Gastroesophageal sphincter (tissue), 4 donors: ENCODE data around the gene CHRM1. TPM values are rescaled to one million over a fixed set of nuclear protein-coding genes. Genes with fewer than 3 reads are reported as not detected.

Experiments
- ATAC-seq: fragments of 150-250 bp; one replicate; pipeline ENCODE4 v1.9.1; 2016; ENCODE audit warnings: mild to moderate bottlenecking, moderate library complexity
- H3K27ac ChIP-seq, 4 donors: fragments of 200-600 bp; sonication (generic) in 3 of 4; 1 replicate in 3 of 4; 2 replicates in 1 of 4; pipeline ENCODE4 v1.5.1; 2016 to 2019
- H3K27me3 ChIP-seq: fragments of 200-600 bp; sonication (generic); one replicate; pipeline ENCODE4 v1.5.1; 2019
- H3K36me3 ChIP-seq, 2 donors: fragments of 200-600 bp; sonication (generic); one replicate each; pipeline ENCODE4 v1.5.1; 2019; ENCODE audit warnings: control low read depth in 1 of 2
- H3K4me1 ChIP-seq, 3 donors: fragments of 200-600 bp; sonication (generic); 1 replicate in 2 of 3; 2 replicates in 1 of 3; pipeline ENCODE4 v1.5.1; 2016 to 2019; ENCODE audit warnings: control low read depth in 2 of 3
- H3K4me3 ChIP-seq, 2 donors: fragments of 200-600 bp; sonication (generic); one replicate each; pipeline ENCODE4 v1.5.1; 2019; ENCODE audit warnings: mild to moderate bottlenecking in 1 of 2, moderate library complexity in 1 of 2
- H3K9me3 ChIP-seq, 3 donors: fragments of 200-600 bp; sonication (generic); one replicate each; pipeline ENCODE4 v1.5.1; 2017 to 2019; ENCODE audit warnings: control low read depth in 2 of 3
- EP300 ChIP-seq: sonication (generic); formaldehyde crosslinking; IDR thresholded peaks from one replicate; pipeline ENCODE4 v1.6.1; 2017; ENCODE audit warnings: antibody characterized with exemption, mild to moderate bottlenecking
- POLR2A ChIP-seq, 2 donors: fragments of 450-650 bp; IDR thresholded peaks; one replicate each; pipeline ENCODE4 v1.6.1; 2017; ENCODE audit warnings: antibody characterized with exemption in 2 of 2, mild to moderate bottlenecking in 2 of 2, moderate library complexity in 1 of 2
- POLR2AphosphoS5 ChIP-seq: sonication (generic); formaldehyde crosslinking; IDR thresholded peaks from one replicate; pipeline ENCODE4 v1.6.1; 2017; ENCODE audit warnings: antibody characterized with exemption
- WGBS, 2 donors: methylation state at CpG; one replicate each; pipeline ENCODE4 v1.1.5; 2018; ENCODE audit warnings: low coverage in 1 of 2; 5-methylcytosine and 5-hydroxymethylcytosine counted together
- total RNA-seq, 4 donors: library from RNA; depleted of rRNA; stranded (reverse); fragments of >200 nt; gene quantifications; one replicate each; pipeline ENCODE4 v1.1.0, GENCODE V29; 2016
- TF ChIP-seq, protein P1 (sequence below), 4 experiments: fragments of 200-600 bp in 2 of 4; fragments of 450-650 bp in 2 of 4; sonication (generic) in 1 of 4; IDR thresholded peaks; one replicate each; pipeline ENCODE4 v1.5.1; 2017 to 2019; ENCODE audit warnings: antibody characterized with exemption in 4 of 4, mild to moderate bottlenecking in 2 of 4, moderate library complexity in 2 of 4

The CHRM1 gene
- total RNA-seq, 4 donors from 2014 or later, result 0.16 to 0.89 (median 0.27) TPM; not detected in 1

- TF ChIP-seq, protein P1, sequence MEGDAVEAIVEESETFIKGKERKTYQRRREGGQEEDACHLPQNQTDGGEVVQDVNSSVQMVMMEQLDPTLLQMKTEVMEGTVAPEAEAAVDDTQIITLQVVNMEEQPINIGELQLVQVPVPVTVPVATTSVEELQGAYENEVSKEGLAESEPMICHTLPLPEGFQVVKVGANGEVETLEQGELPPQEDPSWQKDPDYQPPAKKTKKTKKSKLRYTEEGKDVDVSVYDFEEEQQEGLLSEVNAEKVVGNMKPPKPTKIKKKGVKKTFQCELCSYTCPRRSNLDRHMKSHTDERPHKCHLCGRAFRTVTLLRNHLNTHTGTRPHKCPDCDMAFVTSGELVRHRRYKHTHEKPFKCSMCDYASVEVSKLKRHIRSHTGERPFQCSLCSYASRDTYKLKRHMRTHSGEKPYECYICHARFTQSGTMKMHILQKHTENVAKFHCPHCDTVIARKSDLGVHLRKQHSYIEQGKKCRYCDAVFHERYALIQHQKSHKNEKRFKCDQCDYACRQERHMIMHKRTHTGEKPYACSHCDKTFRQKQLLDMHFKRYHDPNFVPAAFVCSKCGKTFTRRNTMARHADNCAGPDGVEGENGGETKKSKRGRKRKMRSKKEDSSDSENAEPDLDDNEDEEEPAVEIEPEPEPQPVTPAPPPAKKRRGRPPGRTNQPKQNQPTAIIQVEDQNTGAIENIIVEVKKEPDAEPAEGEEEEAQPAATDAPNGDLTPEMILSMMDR (IDR thresholded peaks at IDR 0.05), result no peak
- TF ChIP-seq POLR2AphosphoS5 (no peak), POLR2A (IDR thresholded peaks at IDR 0.05) (no peak), EP300 (no peak)
- Histone ChIP-seq H3K9me3 (no peaks in the 10 kb centered on the region), H3K4me3 (peak overlapping the region in 1 of 2 donors; percentile 43), H3K4me1 (peaks cover 0 to 41% (median 17%) of the 10 kb centered on the region in 3 donors), H3K36me3 (no peaks in the 10 kb centered on the region), H3K27me3 (peaks cover 68% of the 10 kb centered on the region), H3K27ac (no peak overlapping the region)
- no peak for ATAC-seq
- 12% methylated on average over 12 of the region's 53 CpGs; no CpG with 5 or more reads in 1 of the 2 donors for WGBS, 2 donors
Measured at GRCh38 chr11:62926680-62927455, 5.7 kb upstream of the CHRM1 start.

GRCh38 chr11:62925745-62926679 is 4.8 kb upstream of the CHRM1 start:
- Histone ChIP-seq H3K4me1 (peaks cover 0 to 49% (median 17%) of the 10 kb centered on the region in 3 donors), H3K4me3 (peak overlapping the region in 1 of 2 donors; percentile 43), H3K27me3 (peaks cover 77% of the 10 kb centered on the region), H3K36me3 (no peaks in the 10 kb centered on the region), H3K9me3 (no peaks in the 10 kb centered on the region), H3K27ac (no peak overlapping the region)
- no peak for ATAC-seq
- WGBS, 2 donors, result 60% methylated on average over 1 of the region's 71 CpGs; no CpG with 5 or more reads in 1 of the 2 donors
- no peak for TF ChIP-seq POLR2AphosphoS5
- no peak for TF ChIP-seq EP300
- TF ChIP-seq POLR2A (IDR thresholded peaks at IDR 0.05), result no peak
- TF ChIP-seq, protein P1 (IDR thresholded peaks at IDR 0.05), result no peak

GRCh38 chr11:62925308-62925707 is 4.1 kb upstream of the CHRM1 start:
- WGBS, 2 donors, result 78 to 80% methylated on average over 3 to 5 of the region's 14 CpGs
- no peak for ATAC-seq
- Histone ChIP-seq H3K27ac (no peak overlapping the region), H3K4me1 (peaks cover 0 to 51% (median 17%) of the 10 kb centered on the region in 3 donors), H3K36me3 (no peaks in the 10 kb centered on the region), H3K4me3 (no peak overlapping the region), H3K27me3 (peaks cover 83% of the 10 kb centered on the region), H3K9me3 (no peaks in the 10 kb centered on the region)
- TF ChIP-seq POLR2AphosphoS5 (no peak), EP300 (no peak), POLR2A (IDR thresholded peaks at IDR 0.05) (no peak)
- TF ChIP-seq, protein P1 (IDR thresholded peaks at IDR 0.05), result no peak

DNA sequence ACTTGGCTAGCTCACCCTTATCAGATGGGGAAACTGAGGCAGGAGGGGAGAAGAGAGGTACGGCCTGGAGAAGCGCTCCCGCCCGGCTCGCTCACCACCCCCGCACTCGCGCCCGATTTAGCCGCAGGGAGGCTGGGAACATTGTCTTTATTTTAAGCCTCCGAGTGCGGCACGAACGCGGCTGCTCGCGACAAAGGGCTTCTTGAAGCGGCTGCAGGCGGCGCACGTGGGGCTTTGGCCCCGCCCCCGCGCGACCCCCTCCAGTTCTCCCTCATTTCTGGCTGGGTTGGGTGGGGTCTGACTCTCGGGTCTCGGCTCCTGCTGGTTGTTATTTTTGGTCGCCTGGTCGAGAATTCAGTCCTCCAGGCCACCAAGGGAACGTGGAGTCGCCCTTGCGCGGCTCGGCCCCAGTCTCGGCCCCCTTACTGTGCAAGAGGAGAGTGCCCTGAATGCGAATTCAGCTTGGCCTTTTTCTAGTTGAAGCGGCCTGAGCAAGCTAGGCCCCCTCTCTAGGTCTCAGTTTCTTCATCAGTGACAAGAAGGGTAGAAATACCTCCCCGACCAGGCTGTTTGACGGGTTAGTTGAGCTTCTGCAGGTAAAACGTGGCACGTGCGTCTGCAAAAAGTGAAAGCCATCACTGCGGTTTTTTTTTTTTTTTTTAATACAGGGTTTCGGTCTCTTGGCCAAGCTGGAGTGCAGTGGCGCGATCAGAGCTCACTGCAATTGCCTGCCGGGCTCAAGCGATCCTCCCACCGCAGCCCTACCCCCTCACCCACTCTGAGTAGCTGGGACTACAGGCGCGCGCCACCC is 2.6 kb upstream of the CHRM1 start:
- whole genome bisulfite sequencing, 2 donors, result 16 to 17% methylated on average over 14 to 16 of the region's 52 CpGs
- no peak overlapping the region for H3K27ac ChIP-seq
- H3K4me3 ChIP-seq, result peak overlapping the region in 1 of 2 donors; percentile 22
- TF ChIP-seq POLR2A (IDR thresholded peaks at IDR 0.05) (no peak), EP300 (no peak), POLR2AphosphoS5 (no peak)
- TF ChIP-seq, protein P1 (IDR thresholded peaks at IDR 0.05), result no peak
- H3K27me3 ChIP-seq, result peaks cover 84% of the 10 kb centered on the region
- peaks cover 0 to 51% (median 17%) of the 10 kb centered on the region in 3 donors for H3K4me1 ChIP-seq
- H3K9me3 ChIP-seq, result no peaks in the 10 kb centered on the region
- H3K36me3 ChIP-seq, result no peaks in the 10 kb centered on the region
- no peak for ATAC-seq
